ENCODE data around the gene SH3RF3.

The SH3RF3 gene

GRCh38 chr2:109312902-109313301 lies 183.9 kb downstream of the SH3RF3 start:
- no peak for DNase-seq (ENCODE audit: low spot score)

GRCh38 chr2:109313343-109313742 lies 184.3 kb downstream of the SH3RF3 start:
- no peak for DNase-seq (ENCODE audit: low spot score)

- DNase-seq (ENCODE audit: low spot score) = no peak
Observed at GRCh38 chr2:109316091-109316490, 187.1 kb downstream of the SH3RF3 start.

GRCh38 chr2:109317471-109318095 lies 188.6 kb downstream of the SH3RF3 start:
- DNase-seq (ENCODE audit: low spot score) = no peak

GRCh38 chr2:109318150-109318948 lies 189.3 kb downstream of the SH3RF3 start:
- peak; percentile 75 for DNase-seq (ENCODE audit: low spot score)

- DNase-seq (ENCODE audit: low spot score) = peak; percentile 36
Observed at GRCh38 chr2:109318949-109319342, 189.9 kb downstream of the SH3RF3 start.

- peak; percentile 69 for DNase-seq (ENCODE audit: low spot score)
Observed at GRCh38 chr2:109320195-109320922, 191.4 kb downstream of the SH3RF3 start.

GRCh38 chr2:109321570-109321969 lies 192.6 kb downstream of the SH3RF3 start:
- DNase-seq (ENCODE audit: low spot score) = no peak

- DNase-seq (ENCODE audit: low spot score) = no peak
Observed at GRCh38 chr2:109322111-109322510, 193.1 kb downstream of the SH3RF3 start.

- no peak for DNase-seq (ENCODE audit: low spot score)
Observed at GRCh38 chr2:109322641-109323040, 193.6 kb downstream of the SH3RF3 start.

- DNase-seq (ENCODE audit: low spot score) = no peak
Observed at GRCh38 chr2:109324861-109325260, 195.9 kb downstream of the SH3RF3 start.

GRCh38 chr2:109325570-109325969 lies 196.6 kb downstream of the SH3RF3 start:
- no peak for DNase-seq (ENCODE audit: low spot score)

- DNase-seq (ENCODE audit: low spot score) = no peak
Observed at GRCh38 chr2:109326306-109326705, 197.3 kb downstream of the SH3RF3 start.

GRCh38 chr2:109330056-109330455 lies 201.1 kb downstream of the SH3RF3 start:
- DNase-seq (ENCODE audit: low spot score) = no peak

- DNase-seq (ENCODE audit: low spot score) = no peak
Observed at GRCh38 chr2:109331081-109331480, 202.1 kb downstream of the SH3RF3 start.

- peak; percentile 98 for DNase-seq (ENCODE audit: low spot score)
Observed at GRCh38 chr2:109331896-109332848, 203.2 kb downstream of the SH3RF3 start.

- no peak for DNase-seq (ENCODE audit: low spot score)
Observed at GRCh38 chr2:109332880-109333279, 203.9 kb downstream of the SH3RF3 start.

GRCh38 chr2:109333414-109334210 lies 204.6 kb downstream of the SH3RF3 start:
- DNase-seq (ENCODE audit: low spot score) = peak; percentile 85

- peak; percentile 84 for DNase-seq (ENCODE audit: low spot score)
Observed at GRCh38 chr2:109335631-109336176, 206.7 kb downstream of the SH3RF3 start.

- peak; percentile 29 for DNase-seq (ENCODE audit: low spot score)
Observed at GRCh38 chr2:109336296-109336695, 207.3 kb downstream of the SH3RF3 start.

- no peak for DNase-seq (ENCODE audit: low spot score)
Observed at GRCh38 chr2:109337221-109337620, 208.2 kb downstream of the SH3RF3 start.
